Coronary artery (tissue), 2 donors: ENCODE results near the gene PLSCR1.
"Not testable (repeated sequence)": the region's sequence is repeated elsewhere in the genome, so short reads cannot be mapped to it uniquely, and the experiment has no call there.

ENCODE experiments used
- DNase-seq: peaks from one replicate; pipeline ENCODE4 v3.0.0-alpha.2; 2017; ENCODE audit warnings: low spot score
- H3K27ac ChIP-seq, 2 donors: fragments of 200-600 bp; sonication (generic); one replicate each; pipeline ENCODE4 v1.5.1; 2016 to 2019
- H3K4me3 ChIP-seq: fragments of 200-600 bp; sonication (generic); 2 replicates; pipeline ENCODE4 v1.5.1; 2016; ENCODE audit warnings: mild to moderate bottlenecking, moderate library complexity
- CTCF ChIP-seq: fragments of 200-600 bp; sonication (generic); IDR thresholded peaks from one replicate; pipeline ENCODE4 v1.5.1; 2019; ENCODE audit warnings: antibody characterized with exemption

The PLSCR1 gene

DNA sequence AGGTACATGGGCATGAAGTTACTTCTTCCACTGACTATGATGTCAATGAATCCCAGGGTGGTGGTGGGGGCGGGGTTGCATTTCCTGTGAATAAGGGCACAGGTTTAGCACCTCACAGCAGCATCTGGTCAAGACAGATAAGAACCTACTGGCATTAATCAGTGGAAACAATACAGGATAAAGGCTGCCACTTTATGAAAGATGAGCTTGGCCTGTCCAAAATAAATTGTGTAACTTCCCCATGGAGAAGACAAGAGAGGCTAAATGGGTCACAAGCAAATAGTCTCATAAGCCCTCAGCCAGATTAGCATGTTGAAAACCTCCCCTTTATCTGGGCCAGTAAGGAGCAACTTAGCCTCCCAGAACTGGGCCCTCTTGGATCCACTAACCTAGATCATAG lies 47.7 kb downstream of the PLSCR1 start:
- H3K27ac ChIP-seq = no peak overlapping the region
- no peak overlapping the region for H3K4me3 ChIP-seq
- no peak for TF ChIP-seq CTCF
- DNase-seq = no peak

DNA sequence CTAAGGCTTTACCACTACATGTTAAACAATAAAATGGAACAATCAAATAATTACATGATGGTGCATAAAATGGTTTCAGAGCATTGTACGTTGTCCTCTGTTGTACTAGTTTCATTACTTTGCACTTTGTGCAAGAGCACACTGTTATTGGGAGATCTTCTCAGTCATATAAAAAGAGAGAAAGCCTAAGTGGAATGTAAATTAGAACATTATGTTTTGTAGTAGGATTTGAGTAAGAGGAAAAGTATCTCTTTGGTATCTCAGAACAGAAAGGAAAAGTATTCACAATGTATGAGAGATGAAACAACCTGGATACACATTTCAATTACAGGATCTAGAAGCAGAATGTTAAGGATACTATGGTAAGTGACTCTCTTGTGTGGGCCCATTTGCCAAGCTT lies 48.2 kb downstream of the PLSCR1 start:
- DNase-seq = no peak
- no peak for TF ChIP-seq CTCF
- no peak overlapping the region for H3K27ac ChIP-seq

DNA sequence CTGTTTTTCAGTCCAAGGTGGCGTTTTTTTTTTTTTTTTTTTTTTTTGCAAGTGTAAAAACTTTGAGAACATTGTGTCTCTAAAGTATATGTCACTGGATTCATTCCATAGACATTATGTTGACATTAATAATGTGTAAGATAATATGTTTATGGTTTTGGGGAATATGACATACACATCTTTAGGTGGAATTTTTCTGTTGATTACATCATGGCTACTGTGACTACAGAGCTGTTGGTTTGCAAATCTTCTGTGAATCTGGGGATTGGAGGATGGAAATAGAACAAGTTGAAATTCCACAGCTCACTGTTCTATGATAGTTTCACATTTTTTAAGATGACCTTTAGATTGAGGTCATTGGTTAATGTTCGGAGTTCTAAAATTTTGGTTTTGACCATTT lies 50.6 kb downstream of the PLSCR1 start:
- no peak for DNase-seq
- TF ChIP-seq CTCF = no peak
- Histone ChIP-seq H3K4me3 (no peak overlapping the region), H3K27ac (no peak overlapping the region)

More for the DNA sequence above, 48.2 kb downstream of the PLSCR1 start:
- no peak overlapping the region for H3K4me3 ChIP-seq

GRCh38 chr3:146493221-146493620 lies 51.2 kb downstream of the PLSCR1 start:
- Histone ChIP-seq H3K27ac (no peak overlapping the region), H3K4me3 (no peak overlapping the region)
- TF ChIP-seq CTCF = no peak
- no peak for DNase-seq

GRCh38 chr3:146491303-146491702 lies 53.1 kb downstream of the PLSCR1 start:
- Histone ChIP-seq H3K4me3 (no peak overlapping the region), H3K27ac (no peak overlapping the region)
- no peak for DNase-seq
- TF ChIP-seq CTCF = no peak

DNA sequence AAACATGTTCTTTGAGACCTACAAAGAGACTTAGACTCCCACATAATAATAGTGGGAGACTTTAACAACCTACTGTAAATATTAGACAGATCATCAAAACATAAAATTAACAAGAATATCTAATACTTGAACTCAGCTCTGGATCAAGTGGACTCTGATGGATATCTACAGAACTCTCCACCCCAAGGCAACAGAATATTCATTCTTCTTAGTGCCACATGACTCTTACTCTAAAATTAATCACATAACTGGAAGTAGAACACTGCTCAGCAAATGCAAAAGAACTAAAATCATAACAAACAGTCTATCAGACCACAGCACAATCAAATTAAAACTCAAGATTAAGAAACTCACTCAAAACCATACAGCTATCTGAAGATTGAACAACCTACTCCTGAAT lies 59.1 kb downstream of the PLSCR1 start:
- no peak for TF ChIP-seq CTCF
- no peak overlapping the region for H3K4me3 ChIP-seq
- DNase-seq = no peak
- no peak overlapping the region for H3K27ac ChIP-seq

DNA sequence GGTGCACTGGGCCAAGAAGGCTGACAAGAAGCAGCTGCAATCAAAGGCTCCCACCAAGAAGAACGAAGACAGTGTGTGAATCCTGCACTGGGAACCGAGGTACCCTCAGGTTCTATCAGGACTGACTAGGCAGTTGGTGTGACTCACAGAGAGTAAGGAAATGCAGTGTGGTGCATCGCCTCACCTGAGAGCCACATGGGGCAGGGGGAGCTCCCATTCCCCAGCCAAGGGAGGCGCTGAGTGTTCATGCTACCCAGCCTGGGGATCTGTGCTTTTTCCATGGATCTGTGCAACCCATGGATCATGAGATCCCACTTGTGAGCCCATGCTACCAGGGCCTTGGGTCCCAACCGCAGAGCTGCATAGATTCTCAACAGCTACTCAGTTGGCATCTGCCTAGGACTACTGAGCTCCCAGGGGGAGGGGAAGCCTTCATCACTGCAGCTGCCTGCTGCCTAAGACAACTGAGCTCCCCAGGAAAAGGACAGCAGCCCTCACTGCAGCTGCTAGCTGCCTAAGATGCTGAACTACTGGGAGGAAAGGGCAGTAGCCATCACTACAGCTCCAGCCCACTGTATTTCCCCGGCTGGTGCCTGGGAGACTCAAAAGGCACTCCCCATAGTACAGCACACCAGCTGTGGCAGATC lies 68.2 kb downstream of the PLSCR1 start:
- no peak for DNase-seq
- Histone ChIP-seq H3K27ac (no peak overlapping the region), H3K4me3 (no peak overlapping the region)
- no peak for TF ChIP-seq CTCF

GRCh38 chr3:146474976-146475375 lies 69.4 kb downstream of the PLSCR1 start:
- not testable (repeated sequence) for DNase-seq, H3K27ac ChIP-seq, H3K4me3 ChIP-seq
